Measurements from ENCODE around the gene PLXNA1.

DNA sequence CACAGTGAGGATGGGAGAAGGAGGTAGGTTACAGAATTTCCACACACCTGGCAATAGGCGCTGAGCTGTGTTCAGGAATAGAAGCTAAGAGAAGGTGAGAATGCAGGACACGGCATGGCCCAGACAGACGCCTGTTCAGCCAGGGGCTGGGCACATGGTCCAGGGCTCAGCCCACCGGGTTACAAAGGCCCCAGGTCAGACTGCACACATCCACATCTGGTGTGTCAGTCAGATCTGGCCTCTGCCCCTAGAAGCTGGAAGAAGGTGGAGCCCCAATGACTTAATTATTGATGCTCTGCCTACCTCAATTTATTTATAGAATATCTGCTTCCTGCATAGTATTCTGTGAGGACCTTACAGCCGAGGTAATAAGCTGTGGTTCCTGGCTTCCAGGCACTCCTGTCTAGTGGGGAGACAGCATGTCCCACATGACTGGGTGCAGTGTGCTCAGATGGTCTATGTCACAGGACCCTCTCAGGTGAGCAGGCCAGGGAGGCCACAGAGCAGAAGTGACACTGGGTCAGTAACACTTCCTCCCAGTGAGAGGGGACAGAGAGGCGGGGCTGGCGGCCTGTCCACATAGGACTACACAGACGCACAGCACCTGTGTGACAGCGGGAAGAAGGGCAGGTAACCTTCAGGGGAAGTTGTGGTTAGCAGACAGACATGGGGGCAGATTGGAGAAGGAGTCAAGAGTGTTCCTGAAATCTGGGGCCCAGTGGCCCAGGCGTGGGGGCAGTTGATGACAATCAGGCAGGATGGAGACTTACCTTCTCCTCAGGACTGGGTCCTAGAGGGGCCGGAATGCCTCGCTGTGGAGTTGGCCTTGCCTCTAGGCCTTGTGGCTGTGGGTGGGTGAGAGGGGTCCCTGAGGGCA lies 38.6 kb upstream of the PLXNA1 start:
- TF ChIP-seq, protein P1, sequence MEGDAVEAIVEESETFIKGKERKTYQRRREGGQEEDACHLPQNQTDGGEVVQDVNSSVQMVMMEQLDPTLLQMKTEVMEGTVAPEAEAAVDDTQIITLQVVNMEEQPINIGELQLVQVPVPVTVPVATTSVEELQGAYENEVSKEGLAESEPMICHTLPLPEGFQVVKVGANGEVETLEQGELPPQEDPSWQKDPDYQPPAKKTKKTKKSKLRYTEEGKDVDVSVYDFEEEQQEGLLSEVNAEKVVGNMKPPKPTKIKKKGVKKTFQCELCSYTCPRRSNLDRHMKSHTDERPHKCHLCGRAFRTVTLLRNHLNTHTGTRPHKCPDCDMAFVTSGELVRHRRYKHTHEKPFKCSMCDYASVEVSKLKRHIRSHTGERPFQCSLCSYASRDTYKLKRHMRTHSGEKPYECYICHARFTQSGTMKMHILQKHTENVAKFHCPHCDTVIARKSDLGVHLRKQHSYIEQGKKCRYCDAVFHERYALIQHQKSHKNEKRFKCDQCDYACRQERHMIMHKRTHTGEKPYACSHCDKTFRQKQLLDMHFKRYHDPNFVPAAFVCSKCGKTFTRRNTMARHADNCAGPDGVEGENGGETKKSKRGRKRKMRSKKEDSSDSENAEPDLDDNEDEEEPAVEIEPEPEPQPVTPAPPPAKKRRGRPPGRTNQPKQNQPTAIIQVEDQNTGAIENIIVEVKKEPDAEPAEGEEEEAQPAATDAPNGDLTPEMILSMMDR (IDR thresholded peaks at IDR 0.05; ENCODE audit: low read depth, low read length): no peak
- no peak for TF ChIP-seq EZH2phosphoT487 (IDR thresholded peaks at IDR 0.05; ENCODE audit: low read depth)
